HEK293T (cell line): ENCODE data around the gene PCGF3.

Experiments used
- ARNT ChIP-seq: fragments of 450-650 bp; IDR thresholded peaks from 2 replicates; pipeline ENCODE4 v1.6.1; 2017; ENCODE audit warnings: mild to moderate bottlenecking
- BHLHE40 ChIP-seq: fragments of 450-650 bp; IDR thresholded peaks from 2 replicates; pipeline ENCODE4 v1.6.1; 2016; ENCODE audit warnings: mild to moderate bottlenecking, moderate library complexity, borderline replicate concordance
- ELF4 ChIP-seq: fragments of 450-650 bp; IDR thresholded peaks from 2 replicates; pipeline ENCODE4 v1.6.1; 2017; ENCODE audit warnings: antibody characterized with exemption
- FOXM1 ChIP-seq: fragments of 450-650 bp; IDR thresholded peaks from 2 replicates; pipeline ENCODE4 v1.6.1; 2017; ENCODE audit warnings: mild to moderate bottlenecking, borderline replicate concordance
- HDGF ChIP-seq: fragments of 450-650 bp; IDR thresholded peaks from 2 replicates; pipeline ENCODE4 v1.6.1; 2017; ENCODE audit warnings: antibody characterized with exemption, borderline replicate concordance
- SUZ12 ChIP-seq: fragments of 450-650 bp; IDR thresholded peaks from 2 replicates; pipeline ENCODE4 v1.6.1; 2016; ENCODE audit warnings: mild to moderate bottlenecking
- TARDBP ChIP-seq: fragments of 450-650 bp; IDR thresholded peaks from 2 replicates; pipeline ENCODE4 v1.6.1; 2016

DNA sequence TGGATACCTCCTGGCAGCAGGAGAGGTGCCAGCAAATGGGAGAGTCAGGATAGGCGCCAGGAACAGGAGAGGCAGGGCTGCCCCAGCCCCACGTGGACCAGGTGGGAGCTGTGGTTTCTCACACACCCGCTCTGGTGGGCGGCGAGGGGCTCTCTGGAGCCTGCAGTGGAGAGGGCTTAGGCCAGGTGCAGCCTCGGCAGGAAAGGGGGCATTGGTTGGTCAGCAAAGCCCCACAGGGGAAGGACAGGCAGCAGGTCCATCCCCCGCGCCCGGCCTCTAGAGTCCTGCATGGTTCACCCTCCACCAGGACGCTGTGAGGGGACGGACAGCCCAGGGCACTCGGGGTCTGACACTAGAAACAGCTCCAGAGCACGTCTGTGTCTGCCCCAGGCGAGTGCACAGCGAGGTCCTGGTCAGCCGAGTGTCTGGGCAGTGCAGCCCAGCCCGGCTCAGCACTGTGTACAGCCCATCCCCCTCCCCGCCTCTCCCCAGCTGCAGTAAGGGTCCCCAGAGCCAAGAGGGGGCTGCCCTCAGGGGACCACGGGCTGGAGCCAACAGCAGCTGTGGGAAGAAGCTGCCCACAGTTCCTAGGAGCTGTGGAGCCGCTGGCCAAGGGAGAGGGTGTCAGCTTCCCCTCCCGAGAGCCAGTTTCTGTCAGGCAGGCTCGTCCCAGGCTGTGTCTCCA is 39.7 kb upstream of the PCGF3 start:
- TF ChIP-seq ARNT (no peak), HDGF (no peak), SUZ12 (no peak), FOXM1 (no peak), BHLHE40 (no peak), ELF4 (no peak), TARDBP (no peak)
